Muscle of back (tissue), 11 donors: ENCODE measurements around the gene FAM118A. TPM values are rescaled to one million over a fixed set of nuclear protein-coding genes. Genes with fewer than 3 reads are reported as not detected.
"Not testable (repeated sequence)": the region's sequence is repeated elsewhere in the genome, so short reads cannot be mapped to it uniquely, and the experiment has no call there.

Experiments used
- DNase-seq, 3 donors: peaks; one replicate each; pipeline versions ENCODE4 v3.0.0 to v3.0.0-alpha.2; 2013
- polyA plus RNA-seq, 10 donors: library from polyadenylated mRNA; unstranded; fragments of 120-200 nt; gene quantifications; one replicate each; pipeline ENCODE4 v1.2.1, GENCODE V29; 2013; ENCODE audit not compliant: insufficient read length in 10 of 10

Gene FAM118A
- polyA plus RNA-seq, 10 donors: 9.2 to 80.0 (median 18.7) TPM

GRCh38 chr22:45308391-45308956 is 1.3 kb upstream of the FAM118A start:
- peak in 1 of 3 donors; percentile 20 for DNase-seq

- no peak for DNase-seq
Observed at GRCh38 chr22:45308957-45309421, 745 bp upstream of the FAM118A start.

- DNase-seq: no peak
Observed at GRCh38 chr22:45310331-45310976, 720 bp downstream of the FAM118A start.

- no peak for DNase-seq
Observed at GRCh38 chr22:45310977-45311531, 1.3 kb downstream of the FAM118A start.

DNA sequence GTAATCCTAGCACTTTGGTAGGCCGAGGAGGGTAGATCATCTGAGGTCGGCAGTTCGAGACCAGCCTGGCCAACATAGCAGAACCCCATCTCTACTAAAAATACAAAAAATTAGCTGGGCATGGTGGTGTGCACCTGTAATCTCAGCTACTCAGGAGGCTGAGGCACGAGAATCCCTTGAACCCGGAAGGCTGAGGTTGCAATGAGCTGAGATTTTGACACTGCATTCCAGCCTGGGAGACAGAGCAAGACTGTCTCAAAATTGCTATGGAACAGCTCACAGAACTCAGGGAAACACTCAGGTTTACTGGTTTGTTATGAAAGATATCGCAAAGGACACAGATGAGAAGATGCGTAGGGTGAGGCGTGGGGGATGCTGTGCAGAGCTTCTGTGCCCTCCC is 2.7 kb downstream of the FAM118A start:
- DNase-seq: no peak

DNA sequence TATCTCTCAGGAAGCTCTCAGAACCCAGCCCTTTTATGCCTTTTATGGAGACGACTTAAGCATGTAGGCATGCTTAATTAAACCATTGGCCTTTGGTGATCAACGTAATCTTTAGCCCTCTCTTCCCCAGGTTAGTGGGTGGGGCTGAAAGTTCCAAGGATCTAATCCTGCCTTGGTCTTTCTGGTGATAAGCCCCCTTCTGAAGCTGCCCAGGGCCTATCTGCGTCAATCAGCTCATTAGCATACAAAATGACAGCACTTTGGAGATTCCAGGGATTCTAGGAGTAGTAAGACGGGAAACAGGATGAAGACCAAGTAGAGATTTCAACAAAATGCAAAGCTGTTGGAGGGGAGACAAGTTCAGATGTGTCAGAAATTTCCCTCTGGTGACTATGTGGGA is 3.1 kb downstream of the FAM118A start:
- DNase-seq: no peak

GRCh38 chr22:45314054-45314721 is 4.5 kb downstream of the FAM118A start:
- no peak for DNase-seq

GRCh38 chr22:45314786-45315185 is 5.1 kb downstream of the FAM118A start:
- DNase-seq: no peak

DNA sequence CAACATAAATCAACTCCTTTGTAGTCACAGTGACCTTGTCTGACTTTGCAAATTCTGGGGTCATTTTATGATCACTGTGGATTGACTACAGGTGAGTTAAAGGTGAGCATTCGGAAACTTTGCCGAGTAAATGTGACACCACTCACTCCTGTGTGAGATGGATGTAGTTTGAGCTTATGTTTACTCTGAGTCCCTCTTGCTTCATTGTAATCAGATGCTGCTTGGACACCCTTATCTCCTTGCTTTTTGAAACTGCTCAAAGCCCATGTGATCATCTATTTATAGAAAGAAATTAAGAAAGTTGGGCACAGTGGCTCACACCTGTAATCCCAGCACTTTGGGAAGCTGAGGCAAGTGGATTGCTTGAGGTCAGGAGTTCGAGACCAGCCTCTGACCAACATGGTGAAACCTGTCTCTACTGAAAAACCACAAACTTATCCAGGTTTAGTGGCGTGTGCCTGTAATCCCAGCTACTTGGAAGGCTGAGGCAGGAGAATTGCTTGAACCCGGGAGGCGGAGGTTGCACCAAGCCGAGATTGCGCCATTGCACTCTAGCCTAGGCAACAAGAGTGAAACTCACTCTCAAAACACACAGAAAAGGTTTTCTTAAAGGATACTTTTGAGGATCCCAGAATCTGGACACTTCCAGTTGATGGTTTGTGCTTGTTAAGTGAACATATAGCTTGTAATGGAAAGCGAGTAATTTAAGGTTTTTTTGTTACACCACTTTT is 7.2 kb downstream of the FAM118A start:
- DNase-seq: no peak

- DNase-seq: peak in 1 of 3 donors; percentile 38
Observed at GRCh38 chr22:45317551-45318167, 7.9 kb downstream of the FAM118A start.

DNA sequence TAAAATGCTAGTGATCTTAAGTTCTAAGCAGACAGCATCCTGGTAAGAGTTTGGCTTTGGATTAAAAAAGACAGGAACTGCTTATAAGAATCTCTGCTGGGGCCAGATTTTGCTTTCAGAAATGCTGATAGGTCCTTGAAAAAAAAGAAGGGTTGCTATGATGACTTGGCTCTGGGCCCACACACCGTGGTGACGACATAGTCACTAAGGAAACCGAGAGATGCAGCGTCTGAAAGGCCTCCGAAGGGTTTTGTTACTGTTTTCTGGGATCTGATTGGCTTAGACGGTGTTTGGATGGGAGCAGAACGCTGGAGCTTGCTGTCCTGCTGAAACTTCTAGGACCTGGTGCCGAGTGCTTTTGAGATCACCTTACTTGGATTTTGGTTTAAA is 8.4 kb downstream of the FAM118A start:
- peak; percentile 83 to 87 (median 87) for DNase-seq

DNA sequence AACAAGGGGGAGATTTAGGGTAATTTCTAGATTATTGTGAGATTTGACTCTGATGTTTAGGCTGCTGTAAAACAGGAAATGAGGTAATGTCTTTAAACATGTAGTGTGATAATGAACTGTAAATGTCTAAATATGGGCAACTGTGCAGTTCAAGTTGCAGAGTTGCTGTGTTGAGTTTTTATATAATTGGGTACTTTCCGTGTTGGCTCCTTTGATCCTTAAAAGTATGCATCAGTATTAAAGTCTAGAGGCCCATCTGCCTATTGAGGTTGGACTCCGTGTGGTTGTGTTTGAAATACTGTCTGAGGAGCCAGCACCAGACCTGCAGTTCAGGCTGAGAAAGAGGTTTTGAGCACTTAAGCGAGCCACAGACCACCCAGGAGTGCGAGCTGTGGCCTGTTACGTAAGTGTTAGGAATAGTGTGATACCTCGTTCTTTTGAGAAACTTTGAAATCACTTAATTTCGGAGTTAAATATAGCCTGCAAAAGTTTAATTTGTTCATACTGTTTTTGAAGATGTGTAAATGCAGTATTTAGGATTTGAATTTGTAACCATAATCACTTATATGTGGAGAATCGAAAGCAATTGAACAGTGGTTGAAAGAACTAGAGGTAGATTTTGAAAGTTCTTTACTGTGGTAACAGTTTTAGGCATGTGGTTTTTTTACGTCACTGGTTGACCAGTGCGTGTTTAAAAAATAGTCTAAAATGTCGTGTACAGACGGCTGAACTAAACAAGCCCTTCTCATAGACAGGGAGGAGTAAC is 9.0 kb downstream of the FAM118A start:
- no peak for DNase-seq

DNA sequence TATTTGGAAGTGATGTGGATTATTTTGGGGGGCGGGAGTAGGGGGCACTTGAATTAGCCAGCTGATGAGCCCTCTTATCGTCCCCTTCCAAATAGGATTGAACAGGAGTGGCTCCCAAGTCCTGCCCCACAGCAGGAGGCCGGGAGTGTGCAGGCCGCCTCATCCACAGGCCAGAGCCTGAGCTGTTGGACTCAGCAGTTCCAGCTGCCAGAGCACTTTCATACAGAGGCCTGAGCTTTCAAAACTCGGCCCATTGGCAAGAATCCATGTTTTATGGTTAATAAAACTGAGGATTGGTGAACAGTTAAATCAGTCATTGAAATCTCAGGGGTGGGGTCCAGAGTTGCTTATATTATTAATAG is 9.6 kb downstream of the FAM118A start:
- peak in 2 of 3 donors; percentile 61 to 76 for DNase-seq

- DNase-seq: no peak
Observed at GRCh38 chr22:45320357-45320976, 10.7 kb downstream of the FAM118A start.

DNA sequence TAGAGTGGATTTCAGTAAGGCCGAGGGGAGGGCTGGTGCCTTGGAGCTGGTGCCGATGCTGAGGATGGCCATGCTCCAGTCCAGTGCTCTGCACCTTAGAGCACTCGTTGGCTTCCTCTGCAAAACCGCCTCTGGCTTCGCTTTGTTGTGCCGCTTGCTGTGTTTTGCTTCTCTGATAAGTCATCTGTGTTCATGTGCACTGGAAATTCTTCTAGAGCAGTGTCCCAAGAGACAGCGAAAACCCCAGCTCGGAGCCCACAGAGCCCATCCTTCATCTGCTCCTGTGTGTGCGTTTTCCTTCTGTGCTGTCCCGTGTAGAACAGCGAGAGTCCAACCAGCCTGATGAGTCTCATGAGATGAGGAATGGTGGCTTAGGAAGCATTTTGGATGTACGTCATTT is 12.1 kb downstream of the FAM118A start:
- DNase-seq: no peak

DNA sequence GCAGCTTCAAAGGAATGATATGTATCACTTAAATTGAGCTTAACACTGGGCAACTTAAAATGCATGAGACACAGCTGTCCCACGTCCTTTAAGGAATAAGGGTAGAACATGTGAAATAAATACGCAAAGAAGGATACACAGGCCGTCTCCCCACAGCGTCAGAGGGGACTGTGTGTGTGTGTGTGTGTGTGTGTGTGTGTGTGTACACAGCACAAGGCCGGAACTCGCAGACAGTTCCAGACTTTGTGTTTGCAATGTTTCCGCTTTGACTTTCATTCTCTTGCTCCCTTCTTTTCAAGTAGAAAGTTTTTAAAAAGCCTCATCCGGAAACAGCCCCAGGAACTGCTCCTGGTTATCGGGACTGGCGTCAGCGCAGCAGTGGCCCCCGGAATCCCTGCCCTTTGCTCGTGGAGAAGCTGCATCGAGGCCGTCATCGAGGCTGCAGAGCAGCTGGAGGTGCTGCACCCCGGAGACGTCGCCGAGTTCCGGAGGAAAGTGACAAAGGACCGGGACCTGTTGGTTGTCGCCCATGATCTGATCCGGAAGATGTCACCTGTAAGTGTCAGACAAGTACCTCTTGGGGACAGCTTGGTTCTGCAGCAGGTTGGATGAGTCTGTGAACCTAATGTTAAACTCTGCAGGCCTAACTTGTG is 13.3 kb downstream of the FAM118A start:
- DNase-seq: no peak

DNA sequence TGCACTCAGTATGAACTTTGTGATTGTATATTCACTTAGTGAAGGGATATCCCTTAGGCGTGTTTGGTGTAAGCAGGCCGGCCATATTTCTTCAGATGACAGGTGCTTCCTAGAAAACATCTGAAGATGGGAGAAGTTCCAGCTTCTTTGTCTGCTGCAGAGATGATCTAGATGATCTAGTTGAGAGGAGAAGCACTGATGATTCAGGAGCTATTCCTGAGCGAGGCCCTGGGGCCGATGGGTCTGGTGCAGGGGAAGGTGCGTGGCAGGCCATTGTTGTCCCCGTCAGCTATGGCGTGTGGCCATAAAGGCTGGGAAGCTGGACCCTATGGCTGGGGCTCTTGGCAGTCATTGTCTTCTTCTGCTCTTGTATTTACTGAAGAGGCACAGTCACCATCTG is 14.0 kb downstream of the FAM118A start:
- no peak for DNase-seq

- no peak for DNase-seq
Observed at GRCh38 chr22:45324311-45324711, 14.6 kb downstream of the FAM118A start.

DNA sequence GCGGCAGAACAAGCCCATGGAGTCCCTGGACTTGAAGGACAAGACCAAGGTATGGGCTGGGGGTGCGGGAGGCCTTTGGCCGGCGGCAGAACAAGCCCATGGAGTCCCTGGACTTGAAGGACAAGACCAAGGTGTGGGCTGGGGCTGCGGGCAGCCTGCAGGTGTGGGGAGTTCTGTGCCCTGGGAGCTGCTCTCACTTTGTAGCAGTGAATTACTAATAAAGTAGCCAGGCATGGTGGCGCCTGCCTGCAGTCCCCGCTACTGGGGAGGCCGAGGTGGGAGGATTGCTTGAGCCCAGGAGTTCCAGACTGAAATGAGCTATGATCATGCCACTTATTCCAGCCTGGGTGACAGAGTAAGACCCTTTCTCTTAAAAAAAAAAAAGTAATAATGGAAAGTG is 18.5 kb downstream of the FAM118A start:
- not testable (repeated sequence) for DNase-seq
